B cell (primary cell): ENCODE results near the gene DPYSL4.

ENCODE experiments used
- CTCF ChIP-seq: fragments of 200-600 bp; IDR thresholded peaks from one replicate; pipeline ENCODE4 v1.8.0; 2022; ENCODE audit warnings: antibody characterized with exemption, mild to moderate bottlenecking
- EZH2 ChIP-seq: IDR thresholded peaks from 2 replicates; pipeline ENCODE4 v1.6.1; 2012; ENCODE audit warnings: borderline replicate concordance, low read depth, mild to moderate bottlenecking, moderate library complexity, low read length; ENCODE audit not compliant: insufficient read depth, poor library complexity, severe bottlenecking

DNA sequence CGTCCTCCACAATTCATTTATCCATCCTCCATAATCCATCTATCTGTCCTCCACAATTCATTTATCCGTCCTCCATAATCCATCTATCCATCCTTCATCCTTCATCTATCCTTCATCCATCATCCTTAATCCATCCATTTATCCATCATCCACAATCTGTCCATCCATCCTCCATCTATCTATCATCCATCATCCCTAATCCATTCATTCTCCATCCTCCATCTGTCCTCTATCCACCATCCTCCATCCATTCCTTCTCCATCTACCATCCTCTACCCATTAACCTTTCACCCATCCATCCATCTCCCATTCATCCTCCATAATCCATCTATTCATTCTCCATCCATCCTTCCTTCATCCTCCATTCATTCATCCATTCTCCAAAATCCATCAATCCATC lies 36.0 kb upstream of the DPYSL4 start:
- TF ChIP-seq CTCF, result peak; percentile 20
- TF ChIP-seq EZH2, result no peak
